ENCODE data around the gene DYNC1LI2.

DNA sequence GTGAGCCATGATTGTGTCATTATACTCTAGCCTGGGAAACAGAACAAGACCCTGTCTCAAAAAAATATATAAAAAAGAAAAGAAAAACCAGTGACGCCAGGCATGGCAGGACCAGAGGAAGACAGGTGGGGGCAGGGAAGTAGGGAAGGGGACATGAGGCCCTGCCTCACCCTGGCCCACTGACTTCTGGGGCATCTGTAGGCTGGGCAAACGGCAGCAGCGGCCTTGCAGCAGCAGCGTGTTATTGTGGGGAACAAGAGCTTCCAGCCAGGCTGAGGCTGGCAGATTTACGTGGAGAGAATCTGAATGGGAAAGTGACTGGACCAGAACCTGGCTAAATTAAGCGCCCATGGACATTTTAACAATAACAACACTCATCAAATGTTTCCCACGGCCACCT lies 74.2 kb downstream of the DYNC1LI2 start:
- no peak for TF ChIP-seq EZH2phosphoT487 (IDR thresholded peaks at IDR 0.05; ENCODE audit: borderline replicate concordance, low read depth, low read length)
- TF ChIP-seq, protein P1, sequence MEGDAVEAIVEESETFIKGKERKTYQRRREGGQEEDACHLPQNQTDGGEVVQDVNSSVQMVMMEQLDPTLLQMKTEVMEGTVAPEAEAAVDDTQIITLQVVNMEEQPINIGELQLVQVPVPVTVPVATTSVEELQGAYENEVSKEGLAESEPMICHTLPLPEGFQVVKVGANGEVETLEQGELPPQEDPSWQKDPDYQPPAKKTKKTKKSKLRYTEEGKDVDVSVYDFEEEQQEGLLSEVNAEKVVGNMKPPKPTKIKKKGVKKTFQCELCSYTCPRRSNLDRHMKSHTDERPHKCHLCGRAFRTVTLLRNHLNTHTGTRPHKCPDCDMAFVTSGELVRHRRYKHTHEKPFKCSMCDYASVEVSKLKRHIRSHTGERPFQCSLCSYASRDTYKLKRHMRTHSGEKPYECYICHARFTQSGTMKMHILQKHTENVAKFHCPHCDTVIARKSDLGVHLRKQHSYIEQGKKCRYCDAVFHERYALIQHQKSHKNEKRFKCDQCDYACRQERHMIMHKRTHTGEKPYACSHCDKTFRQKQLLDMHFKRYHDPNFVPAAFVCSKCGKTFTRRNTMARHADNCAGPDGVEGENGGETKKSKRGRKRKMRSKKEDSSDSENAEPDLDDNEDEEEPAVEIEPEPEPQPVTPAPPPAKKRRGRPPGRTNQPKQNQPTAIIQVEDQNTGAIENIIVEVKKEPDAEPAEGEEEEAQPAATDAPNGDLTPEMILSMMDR (conservative IDR thresholded peaks at IDR 0.05; ENCODE audit: low read length), result no peak
